Stomach smooth muscle (tissue), 2 donors: ENCODE results near the gene PGM5.
"Not testable (repeated sequence)": the region's sequence is repeated elsewhere in the genome, so short reads cannot be mapped to it uniquely, and the experiment has no call there.

Source experiments
- H3K27ac ChIP-seq: one replicate; pipeline ENCODE4 v1.7.0; 2013; ENCODE audit warnings: mild to moderate bottlenecking, low read length, inconsistent platforms
- H3K27me3 ChIP-seq, 2 donors: one replicate each; pipeline ENCODE4 v1.7.0; 2013; ENCODE audit warnings: low read length in 2 of 2; ENCODE audit not compliant: insufficient read depth in 2 of 2, control insufficient read depth in 1 of 2
- H3K36me3 ChIP-seq, 2 donors: one replicate each; pipeline ENCODE4 v1.7.0; 2013; ENCODE audit warnings: low read length in 2 of 2; ENCODE audit not compliant: control insufficient read depth in 2 of 2, insufficient read depth in 2 of 2
- H3K4me1 ChIP-seq: one replicate; pipeline ENCODE4 v1.7.0; 2013; ENCODE audit warnings: low read length; ENCODE audit not compliant: control insufficient read depth, insufficient read depth
- H3K4me3 ChIP-seq, 2 donors: one replicate each; pipeline ENCODE4 v1.7.0; 2013; ENCODE audit warnings: low read length in 2 of 2
- H3K9ac ChIP-seq, 2 donors: one replicate each; pipeline ENCODE4 v1.7.0; 2013; ENCODE audit warnings: low read length in 2 of 2, mild to moderate bottlenecking in 1 of 2
- H3K9me3 ChIP-seq, 2 donors: one replicate each; pipeline ENCODE4 v1.7.0; 2013; ENCODE audit warnings: low read length in 2 of 2; ENCODE audit not compliant: control insufficient read depth in 2 of 2
- donor health status: healthy.
- donor health status: Pancreatic carcinoma.

PGM5 gene

DNA sequence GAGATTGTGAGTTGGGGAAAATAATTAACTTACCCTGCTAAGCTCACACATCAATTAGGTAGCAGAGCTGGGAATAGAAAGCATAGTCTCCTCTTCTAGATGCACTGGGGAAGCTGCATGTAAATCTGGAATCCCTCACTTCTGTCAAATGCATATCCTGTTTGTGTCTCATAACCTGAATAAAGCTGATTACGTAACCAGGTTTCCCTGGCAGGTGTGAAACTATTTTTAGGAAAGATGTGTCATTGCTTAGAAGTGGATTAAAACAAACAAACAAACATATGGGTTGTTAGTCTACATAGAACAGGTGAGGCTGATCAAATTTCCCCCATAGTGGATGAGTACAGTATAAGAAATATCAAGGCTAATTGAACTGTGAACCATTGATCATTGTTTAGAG, 27.5 kb downstream of the PGM5 start:
- H3K9me3 ChIP-seq, H3K27ac ChIP-seq, H3K4me1 ChIP-seq, H3K4me3 ChIP-seq, H3K9ac ChIP-seq, H3K27me3 ChIP-seq: not testable (repeated sequence)
- H3K36me3 ChIP-seq = peaks cover 4 to 16% of the 10 kb centered on the region in 2 donors

DNA sequence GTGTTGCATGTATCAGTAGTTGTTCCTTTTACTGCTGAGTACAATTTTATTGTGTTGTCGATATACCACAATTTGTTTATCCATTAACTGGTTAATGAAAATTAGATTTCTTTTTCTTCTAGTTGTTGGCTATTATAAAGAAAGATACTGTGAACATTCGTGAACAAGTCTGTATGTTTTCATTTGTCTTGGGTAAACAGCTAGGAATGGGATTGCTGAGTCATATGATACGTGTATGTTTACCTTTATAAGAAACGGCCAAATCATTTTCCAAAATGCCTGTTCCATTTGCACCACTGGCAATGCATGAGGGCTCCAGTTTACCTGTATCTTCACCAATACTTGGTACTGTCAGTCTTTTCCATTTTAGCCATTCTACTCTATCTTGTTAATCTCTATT, 33.1 kb downstream of the PGM5 start:
- not testable (repeated sequence) for H3K9ac ChIP-seq, H3K9me3 ChIP-seq, H3K27ac ChIP-seq, H3K4me1 ChIP-seq, H3K4me3 ChIP-seq, H3K27me3 ChIP-seq
- peaks cover 16 to 18% of the 10 kb centered on the region in 2 donors for H3K36me3 ChIP-seq

DNA sequence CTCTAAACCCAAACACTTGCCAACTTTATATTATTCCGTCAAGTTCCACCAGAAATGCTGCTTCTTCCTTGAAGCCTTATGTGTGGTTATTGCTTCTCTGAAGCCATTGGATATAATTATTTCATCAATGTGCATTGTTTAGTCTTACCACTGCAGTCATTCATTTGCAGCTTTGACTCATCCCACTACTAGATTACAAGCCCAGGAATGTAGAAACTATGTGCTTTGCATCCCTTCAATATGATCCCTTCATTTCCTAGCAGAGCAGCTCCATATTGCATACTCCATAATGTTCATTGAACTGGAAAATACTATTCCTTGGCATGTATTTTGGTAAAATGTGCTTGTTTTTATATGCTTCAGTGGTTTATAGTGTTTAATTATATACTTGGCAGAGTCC, 34.3 kb downstream of the PGM5 start:
- H3K27me3 ChIP-seq, H3K9ac ChIP-seq, H3K27ac ChIP-seq, H3K4me3 ChIP-seq, H3K9me3 ChIP-seq, H3K4me1 ChIP-seq: not testable (repeated sequence)
- H3K36me3 ChIP-seq = peaks cover 14 to 18% of the 10 kb centered on the region in 2 donors

DNA sequence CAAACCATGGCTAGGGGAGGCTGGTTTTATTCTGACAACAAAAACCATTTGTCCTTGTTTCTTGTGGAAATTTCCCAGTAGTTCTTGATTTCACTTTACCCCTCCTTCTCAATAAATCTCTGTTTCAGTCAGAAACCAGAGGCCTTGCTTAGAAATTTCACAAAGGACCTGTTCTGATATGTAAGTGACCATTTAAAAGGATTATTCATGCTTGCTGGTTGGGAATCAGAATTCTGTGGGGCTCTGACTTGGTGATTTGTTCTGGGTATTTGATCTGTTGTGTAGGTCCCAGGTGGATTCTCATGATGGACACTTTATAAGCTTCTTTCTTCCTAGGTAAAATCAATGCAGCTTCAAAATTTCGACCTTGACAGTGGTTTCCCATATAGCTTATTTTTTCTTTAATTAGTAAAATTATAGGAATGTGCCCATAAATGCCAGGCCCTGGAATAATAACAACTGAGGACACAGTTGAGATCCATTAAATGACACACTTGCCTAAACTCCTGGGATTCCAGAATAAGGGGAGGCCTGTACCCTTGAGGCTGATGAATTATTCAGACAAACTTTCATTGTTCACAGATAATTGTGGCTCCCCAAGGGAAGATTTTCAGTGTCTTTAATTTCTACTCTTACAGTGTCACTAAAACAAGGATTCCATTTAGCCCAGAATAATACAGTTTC, 40.1 kb downstream of the PGM5 start:
- not testable (repeated sequence) for H3K27ac ChIP-seq, H3K4me3 ChIP-seq, H3K4me1 ChIP-seq, H3K9ac ChIP-seq, H3K9me3 ChIP-seq, H3K27me3 ChIP-seq
- H3K36me3 ChIP-seq = peaks cover 9 to 12% of the 10 kb centered on the region in 2 donors

DNA sequence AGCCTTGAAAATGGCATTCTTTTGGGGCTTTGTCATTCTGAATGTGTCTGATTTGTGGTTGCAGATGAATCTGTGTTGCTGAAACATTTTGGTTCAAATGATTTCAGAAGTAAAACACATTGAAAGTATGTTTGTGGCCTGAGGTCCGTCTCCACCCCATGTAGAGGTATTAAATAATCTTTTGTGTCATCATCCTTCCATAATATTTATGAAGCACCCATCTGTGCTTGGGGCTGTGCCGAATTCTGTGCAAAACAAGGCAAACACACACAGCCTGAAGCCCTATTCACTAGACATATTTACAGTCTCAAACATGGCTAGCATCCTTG, 40.6 kb downstream of the PGM5 start:
- not testable (repeated sequence) for H3K9ac ChIP-seq, H3K4me1 ChIP-seq, H3K27me3 ChIP-seq, H3K4me3 ChIP-seq, H3K36me3 ChIP-seq, H3K9me3 ChIP-seq, H3K27ac ChIP-seq

DNA sequence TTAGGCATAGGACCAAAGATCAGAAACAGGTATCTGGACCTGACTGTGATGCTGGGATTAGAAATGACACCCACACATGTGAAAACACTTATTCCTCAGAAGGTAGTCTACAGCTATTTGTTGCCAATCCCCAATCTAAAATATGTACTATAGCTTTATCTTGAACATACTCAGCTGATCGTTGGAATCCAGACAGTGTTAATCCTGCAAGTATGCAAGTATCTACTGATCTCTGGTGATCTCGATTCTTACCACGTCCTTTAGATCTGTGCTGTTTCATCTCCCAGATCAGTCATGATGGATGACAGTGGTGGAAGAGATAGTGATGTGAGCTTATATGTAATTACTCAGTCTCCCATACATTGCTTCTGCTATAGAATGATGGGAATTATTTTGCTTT, 41.4 kb downstream of the PGM5 start:
- H3K9me3 ChIP-seq, H3K4me3 ChIP-seq, H3K27ac ChIP-seq, H3K9ac ChIP-seq, H3K4me1 ChIP-seq, H3K36me3 ChIP-seq, H3K27me3 ChIP-seq: not testable (repeated sequence)

DNA sequence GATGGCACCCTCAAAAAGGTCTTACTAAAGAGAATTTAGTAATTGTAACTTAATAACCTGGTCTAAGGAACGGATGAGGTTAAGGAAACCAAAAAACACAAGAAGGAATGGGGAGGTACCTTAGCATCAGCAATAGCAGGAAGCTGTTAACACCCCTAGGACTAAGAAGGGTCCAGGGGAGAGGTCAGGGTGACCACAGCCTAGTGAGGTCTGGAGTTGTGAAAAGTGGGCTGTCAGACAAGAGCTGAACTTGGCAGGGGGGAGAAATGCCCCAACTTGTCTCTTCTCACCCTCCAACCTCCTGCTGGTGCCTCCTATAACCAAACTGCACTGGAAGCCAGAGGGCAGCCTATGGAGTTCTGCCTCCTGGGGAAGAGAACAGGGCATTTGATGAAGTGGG, 41.9 kb downstream of the PGM5 start:
- not testable (repeated sequence) for H3K4me1 ChIP-seq, H3K9ac ChIP-seq, H3K27me3 ChIP-seq, H3K4me3 ChIP-seq, H3K9me3 ChIP-seq, H3K27ac ChIP-seq, H3K36me3 ChIP-seq

DNA sequence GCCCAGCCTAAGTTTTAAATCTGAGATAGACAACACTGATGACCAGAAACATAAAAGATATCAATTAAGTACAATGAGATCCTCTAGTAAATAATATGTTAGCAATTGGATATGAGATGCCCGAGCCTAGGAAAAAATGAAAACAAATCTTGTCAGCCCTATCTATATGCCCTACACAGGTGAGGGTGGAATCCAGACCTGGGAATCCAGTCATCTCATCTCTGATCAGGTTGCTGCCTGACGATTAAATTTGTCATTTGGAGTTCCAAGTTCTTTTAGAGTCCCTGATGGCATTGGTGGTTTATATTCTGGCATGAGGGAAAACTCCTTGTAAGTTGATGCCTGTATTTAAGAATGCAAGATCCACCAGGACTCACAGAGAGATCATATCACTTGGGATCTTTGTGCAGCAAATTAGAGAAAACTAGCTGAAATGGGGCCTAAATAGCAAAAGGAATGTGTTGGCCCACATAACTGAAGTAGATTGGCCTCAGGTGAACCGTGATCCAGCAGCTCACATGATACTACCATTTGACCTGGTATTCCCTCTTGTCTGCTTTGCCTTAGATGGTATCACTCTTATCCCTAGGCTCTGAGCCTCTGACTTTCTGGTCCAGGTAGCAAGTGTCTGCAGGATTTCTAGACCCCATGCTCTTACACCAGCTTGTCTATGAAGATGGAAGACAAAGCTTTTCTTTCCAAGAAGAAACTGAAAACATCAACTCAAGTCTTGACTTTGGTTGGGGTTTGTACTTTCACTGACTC, 48.2 kb downstream of the PGM5 start:
- H3K4me3 ChIP-seq, H3K36me3 ChIP-seq, H3K9me3 ChIP-seq, H3K27ac ChIP-seq, H3K4me1 ChIP-seq, H3K27me3 ChIP-seq, H3K9ac ChIP-seq: not testable (repeated sequence)

DNA sequence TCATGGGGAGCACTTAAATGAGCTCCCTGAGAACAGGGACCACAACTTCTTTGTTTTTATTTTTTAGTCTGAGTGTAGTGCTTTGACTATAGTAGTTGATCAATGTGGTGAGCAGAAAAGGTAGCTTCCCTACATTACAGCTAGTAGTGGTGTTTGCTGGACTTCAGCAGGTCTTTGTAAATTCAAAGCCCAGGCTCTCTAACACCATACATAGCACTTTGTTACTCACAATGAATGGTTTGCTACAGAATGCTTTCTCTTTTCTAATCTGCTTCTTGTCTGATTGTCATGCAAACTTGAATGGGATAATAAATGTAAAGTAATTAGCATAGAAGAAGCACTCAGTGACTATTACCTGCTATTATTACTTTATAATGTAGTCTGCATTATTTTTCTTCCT, 55.5 kb downstream of the PGM5 start:
- H3K9ac ChIP-seq, H3K27me3 ChIP-seq, H3K27ac ChIP-seq, H3K4me3 ChIP-seq, H3K36me3 ChIP-seq, H3K9me3 ChIP-seq, H3K4me1 ChIP-seq: not testable (repeated sequence)

DNA sequence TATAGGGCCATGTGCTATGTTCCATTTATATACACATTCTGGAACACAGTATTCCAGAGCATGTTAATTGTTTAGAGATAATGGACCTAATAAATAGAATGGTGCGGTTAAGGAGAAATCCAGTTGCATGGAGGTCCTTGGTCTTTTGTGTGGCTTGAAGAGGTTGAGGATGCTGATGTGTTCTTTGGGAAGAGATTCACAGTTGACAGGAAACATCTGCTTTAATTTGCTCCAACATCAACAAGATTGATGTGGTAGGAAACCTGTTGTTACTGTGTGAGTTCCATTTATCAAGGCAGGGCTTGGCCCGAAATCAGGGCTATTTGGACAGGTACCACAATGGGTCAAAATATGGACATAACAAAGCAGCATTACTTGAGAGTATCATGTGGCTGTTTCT, 56.3 kb downstream of the PGM5 start:
- H3K36me3 ChIP-seq, H3K27ac ChIP-seq, H3K4me1 ChIP-seq, H3K9ac ChIP-seq, H3K27me3 ChIP-seq, H3K9me3 ChIP-seq, H3K4me3 ChIP-seq: not testable (repeated sequence)

DNA sequence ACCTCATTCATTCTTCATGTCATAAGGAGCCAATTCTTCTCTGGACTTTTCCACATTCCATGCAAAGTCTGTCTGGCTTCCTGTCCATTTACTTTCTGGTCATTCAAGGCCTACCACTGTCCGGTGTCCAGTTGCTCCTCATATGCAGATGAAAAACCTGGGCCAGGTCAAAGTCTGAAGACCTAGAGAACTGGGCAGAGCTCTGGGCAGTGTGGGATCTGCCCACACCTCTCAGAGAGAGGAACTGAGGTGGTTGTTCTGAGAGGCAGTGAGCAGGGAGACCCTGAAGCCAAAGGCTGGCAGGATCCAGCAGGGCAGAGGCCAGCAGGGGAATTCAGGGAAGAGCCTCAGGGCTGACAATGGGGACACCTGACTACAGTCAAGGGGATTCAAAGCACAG, 58.7 kb downstream of the PGM5 start:
- peaks cover 31% of the 10 kb centered on the region for H3K4me1 ChIP-seq
- H3K27ac ChIP-seq, H3K9me3 ChIP-seq, H3K27me3 ChIP-seq, H3K4me3 ChIP-seq, H3K36me3 ChIP-seq, H3K9ac ChIP-seq: not testable (repeated sequence)
